D721Med (cell line): ENCODE data around the gene API5.

Experiments used
- DNase-seq: peaks from one replicate; pipeline ENCODE4 v3.0.0; 2011; ENCODE audit warnings: low spot score; ENCODE audit not compliant: insufficient read length
- FAIRE-seq: peaks from 2 replicates; lab custom pipeline; 2011; peaks lifted over from hg19 to GRCh38; lab: Jason Lieb, UNC
- TF ChIP-seq, protein P1 (sequence below): IDR thresholded peaks from 2 replicates; pipeline ENCODE4 v1.5.1; 2012; ENCODE audit warnings: mild to moderate bottlenecking, control low read depth; ENCODE audit not compliant: insufficient read depth; ENCODE audit errors: missing control alignments

The API5 gene

DNA sequence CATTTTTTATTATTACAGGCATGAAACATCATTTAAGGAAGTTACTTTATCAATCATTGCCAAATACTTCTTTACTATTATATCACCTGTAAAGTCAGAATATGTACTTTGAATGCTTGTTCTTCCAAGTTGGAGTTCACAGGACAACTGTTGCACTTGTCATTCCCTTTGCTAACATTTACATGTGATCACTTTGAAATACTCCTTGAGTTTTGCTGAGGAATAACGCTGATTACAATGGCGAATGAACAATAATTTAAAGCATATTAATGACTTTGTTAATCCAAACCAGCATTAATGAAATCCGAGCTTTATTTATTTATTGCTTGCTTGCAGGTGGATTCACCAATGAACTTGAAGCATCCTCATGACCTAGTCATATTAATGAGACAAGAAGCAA lies 67.1 kb downstream of the API5 start:
- FAIRE-seq, result no peak
- TF ChIP-seq, protein P1, sequence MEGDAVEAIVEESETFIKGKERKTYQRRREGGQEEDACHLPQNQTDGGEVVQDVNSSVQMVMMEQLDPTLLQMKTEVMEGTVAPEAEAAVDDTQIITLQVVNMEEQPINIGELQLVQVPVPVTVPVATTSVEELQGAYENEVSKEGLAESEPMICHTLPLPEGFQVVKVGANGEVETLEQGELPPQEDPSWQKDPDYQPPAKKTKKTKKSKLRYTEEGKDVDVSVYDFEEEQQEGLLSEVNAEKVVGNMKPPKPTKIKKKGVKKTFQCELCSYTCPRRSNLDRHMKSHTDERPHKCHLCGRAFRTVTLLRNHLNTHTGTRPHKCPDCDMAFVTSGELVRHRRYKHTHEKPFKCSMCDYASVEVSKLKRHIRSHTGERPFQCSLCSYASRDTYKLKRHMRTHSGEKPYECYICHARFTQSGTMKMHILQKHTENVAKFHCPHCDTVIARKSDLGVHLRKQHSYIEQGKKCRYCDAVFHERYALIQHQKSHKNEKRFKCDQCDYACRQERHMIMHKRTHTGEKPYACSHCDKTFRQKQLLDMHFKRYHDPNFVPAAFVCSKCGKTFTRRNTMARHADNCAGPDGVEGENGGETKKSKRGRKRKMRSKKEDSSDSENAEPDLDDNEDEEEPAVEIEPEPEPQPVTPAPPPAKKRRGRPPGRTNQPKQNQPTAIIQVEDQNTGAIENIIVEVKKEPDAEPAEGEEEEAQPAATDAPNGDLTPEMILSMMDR, result no peak
- DNase-seq, result no peak

DNA sequence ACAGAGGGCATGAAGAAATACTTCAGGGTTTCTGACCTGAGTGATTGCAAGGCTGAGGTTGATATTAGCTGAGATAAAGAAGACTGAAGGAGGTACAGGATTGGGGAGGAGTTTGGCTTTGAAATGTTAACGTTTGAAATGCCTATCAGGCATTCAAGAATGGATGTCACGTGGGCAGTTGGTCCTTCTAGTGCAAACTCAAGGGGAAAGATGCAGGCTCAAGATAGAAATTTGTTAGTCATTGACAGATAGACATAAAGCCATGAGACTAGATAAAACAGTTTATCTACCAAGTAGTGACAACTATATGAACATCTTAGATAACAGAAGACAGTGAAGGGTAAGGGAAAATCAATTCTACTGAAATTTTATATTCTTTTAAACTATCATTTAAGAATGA lies 70.0 kb downstream of the API5 start:
- DNase-seq, result no peak
- TF ChIP-seq, protein P1, result no peak
- FAIRE-seq, result no peak

DNA sequence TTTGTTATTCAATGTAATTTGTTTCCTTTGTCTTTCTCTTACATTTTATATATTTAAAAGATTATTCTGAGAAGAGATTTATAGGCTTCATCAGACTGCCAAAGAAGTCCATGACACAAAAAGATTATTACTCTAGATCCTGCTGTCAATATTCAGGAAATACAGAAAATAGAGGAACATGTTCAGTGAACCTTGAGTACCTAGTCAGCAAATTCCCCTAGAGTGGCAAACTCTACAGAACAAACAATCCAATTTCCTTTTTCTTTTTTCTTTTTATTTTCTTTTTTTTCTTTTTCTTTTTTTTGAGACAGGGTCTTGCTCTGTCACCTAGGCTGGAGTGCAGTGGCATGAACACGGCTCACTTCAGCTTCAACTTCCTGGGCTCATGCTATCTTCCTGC lies 70.8 kb downstream of the API5 start:
- TF ChIP-seq, protein P1, result no peak
- FAIRE-seq, result no peak
- no peak for DNase-seq

DNA sequence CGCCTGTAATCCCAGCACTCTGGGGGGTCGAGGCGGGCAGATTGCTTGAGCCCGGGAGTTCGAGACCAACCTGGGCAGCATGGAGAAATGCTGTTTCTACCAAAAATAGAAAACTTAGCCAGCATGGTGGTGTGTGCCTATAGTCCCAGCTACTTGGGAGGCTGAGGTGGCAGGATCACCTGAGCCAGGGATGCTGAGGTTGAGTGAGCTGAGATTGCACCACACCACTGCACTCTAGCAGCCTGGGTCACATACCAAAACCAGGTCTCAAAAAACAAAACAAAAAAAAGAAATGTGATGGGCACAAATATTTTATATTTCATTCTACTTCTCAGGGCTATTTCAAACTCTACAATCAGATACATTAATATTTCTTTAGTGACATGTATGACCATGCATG lies 72.6 kb downstream of the API5 start:
- FAIRE-seq (no peak), DNase-seq (no peak)
- TF ChIP-seq, protein P1, result no peak

DNA sequence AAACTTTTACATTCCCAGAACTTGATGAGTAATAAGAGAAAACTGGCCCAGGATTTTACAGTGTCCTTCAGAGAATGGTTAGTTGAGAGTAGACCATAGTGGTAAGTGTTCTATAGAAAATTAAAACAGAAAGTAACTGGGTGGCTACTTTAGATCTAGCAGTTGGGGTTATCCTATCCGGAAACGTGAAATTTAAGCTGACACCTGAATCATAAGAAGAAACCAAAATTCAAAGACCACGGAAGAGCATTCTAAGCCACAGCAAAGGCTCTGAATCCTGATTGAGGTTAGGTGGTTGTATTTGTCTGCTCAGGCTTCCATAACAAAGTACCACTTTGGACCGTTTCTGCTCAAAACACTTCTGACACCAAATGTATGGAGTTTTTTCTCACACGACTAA lies 80.9 kb downstream of the API5 start:
- TF ChIP-seq, protein P1, result no peak
- DNase-seq (no peak), FAIRE-seq (no peak)

DNA sequence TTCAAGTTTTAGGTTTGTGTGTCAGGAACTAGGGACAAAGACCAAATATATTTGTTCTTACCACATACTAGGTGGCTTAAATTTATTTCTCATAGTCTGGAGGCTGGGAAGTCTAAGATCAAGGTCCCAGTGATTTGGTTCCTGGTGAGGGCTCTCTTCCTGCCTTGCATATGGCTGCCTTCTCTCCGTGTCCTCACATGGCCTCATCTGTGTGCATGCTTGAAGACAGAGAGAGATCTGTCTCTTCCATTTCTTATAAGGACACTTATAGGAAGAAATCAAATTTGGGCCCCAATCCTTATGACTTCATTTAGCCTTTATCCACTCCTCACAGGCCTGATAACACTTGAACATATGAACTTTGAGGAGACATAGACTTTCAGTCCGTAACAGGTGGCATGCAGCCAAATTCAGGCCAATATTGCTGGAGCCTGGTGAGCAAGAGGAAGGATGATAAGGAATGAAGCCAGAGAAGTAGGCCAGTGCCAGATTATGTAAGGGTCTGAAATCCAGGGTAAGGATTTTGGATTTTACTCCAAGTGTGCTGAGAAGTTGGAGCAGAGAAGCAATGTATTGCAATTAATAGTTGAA lies 82.1 kb downstream of the API5 start:
- DNase-seq, result no peak
- TF ChIP-seq, protein P1, result no peak
- FAIRE-seq, result no peak
